ENCODE measurements around the gene CABLES1.

Gene CABLES1

DNA sequence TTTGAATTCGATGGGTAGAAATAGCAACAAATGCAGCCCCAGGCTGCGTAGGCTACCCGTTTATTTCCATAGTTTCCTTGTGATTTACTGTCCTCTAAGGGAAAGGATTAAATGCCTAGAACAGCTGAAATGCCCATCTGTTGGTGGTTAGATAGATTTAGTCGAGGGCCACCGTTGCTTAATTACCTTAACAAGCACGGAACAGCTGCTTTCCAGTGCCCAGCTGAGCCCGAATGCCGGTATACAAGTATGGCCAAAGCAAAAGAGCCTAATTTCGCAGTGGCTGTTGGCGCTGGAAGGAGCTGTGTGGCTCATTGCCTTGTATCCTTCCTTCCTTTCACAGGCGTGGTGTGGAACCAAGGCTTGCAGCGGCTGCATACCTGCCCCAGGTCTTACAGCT lies 109.1 kb downstream of the CABLES1 start:
- Histone ChIP-seq H3K4me1 (ENCODE audit: control insufficient read depth, insufficient read depth, low read length) (no peaks in the 10 kb centered on the region), H3K4me3 (ENCODE audit: low read depth, low read length) (no peak overlapping the region), H3K9me3 (ENCODE audit: control insufficient read depth, insufficient read depth, low read depth, low read length) (no peaks in the 10 kb centered on the region), H3K27ac (ENCODE audit: extremely low read depth, low read depth, low read length) (no peak overlapping the region), H3K36me3 (ENCODE audit: control insufficient read depth in 2 of 2, insufficient read depth in 1 of 2, low read length in 2 of 2) (peaks cover 0 to 16% of the 10 kb centered on the region in 2 experiments; a peak in 2 of 3 replicates)
- TF ChIP-seq ZNF785 (tag by site-specific recombination; IDR thresholded peaks at IDR 0.05) = no peak
- no peak for TF ChIP-seq MYNN (tag by site-specific recombination; IDR thresholded peaks at IDR 0.05; ENCODE audit: borderline replicate concordance)
- TF ChIP-seq ZNF24 (tag by site-specific recombination; IDR thresholded peaks at IDR 0.05) = no peak
- TF ChIP-seq, protein P1, sequence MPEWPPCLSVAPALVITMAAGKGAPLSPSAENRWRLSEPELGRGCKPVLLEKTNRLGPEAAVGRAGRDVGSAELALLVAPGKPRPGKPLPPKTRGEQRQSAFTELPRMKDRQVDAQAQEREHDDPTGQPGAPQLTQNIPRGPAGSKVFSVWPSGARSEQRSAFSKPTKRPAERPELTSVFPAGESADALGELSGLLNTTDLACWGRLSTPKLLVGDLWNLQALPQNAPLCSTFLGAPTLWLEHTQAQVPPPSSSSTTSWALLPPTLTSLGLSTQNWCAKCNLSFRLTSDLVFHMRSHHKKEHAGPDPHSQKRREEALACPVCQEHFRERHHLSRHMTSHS (tag by site-specific recombination; IDR thresholded peaks at IDR 0.05) = no peak
- no peak for TF ChIP-seq KLF7 (tag by site-specific recombination; IDR thresholded peaks at IDR 0.05; ENCODE audit: borderline replicate concordance)
- TF ChIP-seq, protein P2, sequence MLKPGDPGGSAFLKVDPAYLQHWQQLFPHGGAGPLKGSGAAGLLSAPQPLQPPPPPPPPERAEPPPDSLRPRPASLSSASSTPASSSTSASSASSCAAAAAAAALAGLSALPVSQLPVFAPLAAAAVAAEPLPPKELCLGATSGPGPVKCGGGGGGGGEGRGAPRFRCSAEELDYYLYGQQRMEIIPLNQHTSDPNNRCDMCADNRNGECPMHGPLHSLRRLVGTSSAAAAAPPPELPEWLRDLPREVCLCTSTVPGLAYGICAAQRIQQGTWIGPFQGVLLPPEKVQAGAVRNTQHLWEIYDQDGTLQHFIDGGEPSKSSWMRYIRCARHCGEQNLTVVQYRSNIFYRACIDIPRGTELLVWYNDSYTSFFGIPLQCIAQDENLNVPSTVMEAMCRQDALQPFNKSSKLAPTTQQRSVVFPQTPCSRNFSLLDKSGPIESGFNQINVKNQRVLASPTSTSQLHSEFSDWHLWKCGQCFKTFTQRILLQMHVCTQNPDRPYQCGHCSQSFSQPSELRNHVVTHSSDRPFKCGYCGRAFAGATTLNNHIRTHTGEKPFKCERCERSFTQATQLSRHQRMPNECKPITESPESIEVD (tag by site-specific recombination; IDR thresholded peaks at IDR 0.05) = no peak
- no peak for TF ChIP-seq ZNF514 (tag by site-specific recombination; IDR thresholded peaks at IDR 0.05)
- CTCF ChIA-PET = no interaction called here
- POLR2A ChIA-PET = no interaction called here

DNA sequence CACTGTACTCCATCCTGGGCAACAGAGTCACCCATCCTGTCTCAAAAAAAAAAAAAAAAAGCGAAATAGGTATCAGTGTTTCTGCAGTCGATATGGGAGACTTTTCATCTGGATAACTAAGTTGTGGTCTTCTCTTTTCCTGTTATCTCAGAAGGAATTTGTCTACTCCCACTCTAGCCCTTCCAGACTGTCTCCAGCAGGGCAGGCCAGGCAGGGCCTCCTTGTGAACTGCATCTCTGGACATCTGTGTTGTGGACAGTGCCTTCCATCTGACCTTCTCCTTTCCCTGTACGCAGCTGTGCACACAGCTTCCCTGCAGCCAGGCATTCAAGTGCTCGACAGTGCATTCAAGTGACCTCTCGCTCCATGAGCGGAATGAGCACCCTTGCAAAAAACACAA lies 110.2 kb downstream of the CABLES1 start:
- POLR2A ChIA-PET = interaction anchor here (0.7 kb wide), 1 partner anchor 54 kb away, joined by 3 read pairs; no protein-coding TSS in a partner anchor
- TF ChIP-seq GLIS1 (tag by site-specific recombination; IDR thresholded peaks at IDR 0.05) = no peak
- TF ChIP-seq ZNF626 (tag by site-specific recombination; IDR thresholded peaks at IDR 0.05) = no peak
- no peak for TF ChIP-seq ZNF114 (tag by site-specific recombination; IDR thresholded peaks at IDR 0.05)
- no peak for TF ChIP-seq ZBTB7A (tag by site-specific recombination; IDR thresholded peaks at IDR 0.05; ENCODE audit: low read depth)
- TF ChIP-seq ZNF324 (tag by site-specific recombination; IDR thresholded peaks at IDR 0.05) = no peak
- TF ChIP-seq ZNF585B (tag by site-specific recombination; IDR thresholded peaks at IDR 0.05) = no peak
- TF ChIP-seq SCRT2 (tag by site-specific recombination; IDR thresholded peaks at IDR 0.05) = no peak
- no peak for TF ChIP-seq ZNF239 (tag by site-specific recombination; IDR thresholded peaks at IDR 0.05)
- TF ChIP-seq, protein P3, sequence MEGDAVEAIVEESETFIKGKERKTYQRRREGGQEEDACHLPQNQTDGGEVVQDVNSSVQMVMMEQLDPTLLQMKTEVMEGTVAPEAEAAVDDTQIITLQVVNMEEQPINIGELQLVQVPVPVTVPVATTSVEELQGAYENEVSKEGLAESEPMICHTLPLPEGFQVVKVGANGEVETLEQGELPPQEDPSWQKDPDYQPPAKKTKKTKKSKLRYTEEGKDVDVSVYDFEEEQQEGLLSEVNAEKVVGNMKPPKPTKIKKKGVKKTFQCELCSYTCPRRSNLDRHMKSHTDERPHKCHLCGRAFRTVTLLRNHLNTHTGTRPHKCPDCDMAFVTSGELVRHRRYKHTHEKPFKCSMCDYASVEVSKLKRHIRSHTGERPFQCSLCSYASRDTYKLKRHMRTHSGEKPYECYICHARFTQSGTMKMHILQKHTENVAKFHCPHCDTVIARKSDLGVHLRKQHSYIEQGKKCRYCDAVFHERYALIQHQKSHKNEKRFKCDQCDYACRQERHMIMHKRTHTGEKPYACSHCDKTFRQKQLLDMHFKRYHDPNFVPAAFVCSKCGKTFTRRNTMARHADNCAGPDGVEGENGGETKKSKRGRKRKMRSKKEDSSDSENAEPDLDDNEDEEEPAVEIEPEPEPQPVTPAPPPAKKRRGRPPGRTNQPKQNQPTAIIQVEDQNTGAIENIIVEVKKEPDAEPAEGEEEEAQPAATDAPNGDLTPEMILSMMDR (tag by site-specific recombination; IDR thresholded peaks at IDR 0.05) = no peak
- no peak for TF ChIP-seq ZNF701 (tag by site-specific recombination; IDR thresholded peaks at IDR 0.05)
- TF ChIP-seq ZNF747 (tag by site-specific recombination; IDR thresholded peaks at IDR 0.05) = no peak
- no peak for TF ChIP-seq ZNF2 (tag by site-specific recombination; IDR thresholded peaks at IDR 0.05)
- TF ChIP-seq, protein P4, sequence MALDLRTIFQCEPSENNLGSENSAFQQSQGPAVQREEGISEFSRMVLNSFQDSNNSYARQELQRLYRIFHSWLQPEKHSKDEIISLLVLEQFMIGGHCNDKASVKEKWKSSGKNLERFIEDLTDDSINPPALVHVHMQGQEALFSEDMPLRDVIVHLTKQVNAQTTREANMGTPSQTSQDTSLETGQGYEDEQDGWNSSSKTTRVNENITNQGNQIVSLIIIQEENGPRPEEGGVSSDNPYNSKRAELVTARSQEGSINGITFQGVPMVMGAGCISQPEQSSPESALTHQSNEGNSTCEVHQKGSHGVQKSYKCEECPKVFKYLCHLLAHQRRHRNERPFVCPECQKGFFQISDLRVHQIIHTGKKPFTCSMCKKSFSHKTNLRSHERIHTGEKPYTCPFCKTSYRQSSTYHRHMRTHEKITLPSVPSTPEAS (tag by site-specific recombination; IDR thresholded peaks at IDR 0.05) = no peak
- no peak for TF ChIP-seq MEIS1 (CRISPR knock-in tag; IDR thresholded peaks at IDR 0.05; ENCODE audit: borderline replicate concordance)
- H3K27ac ChIP-seq (ENCODE audit: extremely low read depth, low read depth, low read length) = no peak overlapping the region
- no peaks in the 10 kb centered on the region for H3K4me1 ChIP-seq (ENCODE audit: control insufficient read depth, insufficient read depth, low read length)
- H3K4me3 ChIP-seq (ENCODE audit: low read depth, low read length) = no peak overlapping the region
- no peaks in the 10 kb centered on the region for H3K9me3 ChIP-seq (ENCODE audit: control insufficient read depth, insufficient read depth, low read depth, low read length)
- H3K36me3 ChIP-seq (ENCODE audit: control insufficient read depth in 2 of 2, insufficient read depth in 1 of 2, low read length in 2 of 2) = peaks cover 0 to 16% of the 10 kb centered on the region in 2 experiments; a peak in 2 of 3 replicates
- CTCF ChIA-PET = interaction anchor here (0.6 kb wide), 1 partner anchor 53 kb away, joined by 4 read pairs; no protein-coding TSS in a partner anchor
